Measurements from ENCODE around the gene HCFC2. TPM values are rescaled to one million over a fixed set of nuclear protein-coding genes. Genes with fewer than 3 reads are reported as not detected.
A peak's percentile ranks its signal among the peaks of the same experiment; 100 is the strongest.

HCFC2 gene
- total and polyA plus RNA-seq, 9 of the 15 experiments (the other 6 are each of a cell fraction or from before 2014, with no cell fraction given) = 1.2 to 6.5 (median 3.8) TPM

GRCh38 chr12:104057771-104058197 lies 6.5 kb upstream of the HCFC2 start (continued):
- TF ChIP-seq ZNF280B (CRISPR knock-in tag; IDR thresholded peaks at IDR 0.05) = no peak

- no peak overlapping the region for H2AFZ ChIP-seq (ENCODE audit: low read depth, low read length)
- BruUV-seq (replicated peaks) = no TSS peak
- no peak overlapping the region for H3K9ac ChIP-seq (ENCODE audit: insufficient read depth in 1 of 2, low read depth in 2 of 2, low read length in 2 of 2)
- H3K36me3 ChIP-seq (ENCODE audit: control insufficient read depth, insufficient read depth, low read length) = no peaks in the 10 kb centered on the region
- H3K9me3 ChIP-seq (replicated peaks; ENCODE audit: control insufficient read depth, insufficient read depth, low read depth, low read length) = no peaks in the 10 kb centered on the region; the same call in 1 of the 2 replicates
- ATAC-seq = no peak
- H3K27ac ChIP-seq (ENCODE audit: extremely low read depth, low read depth, low read length) = no peak overlapping the region
- 36% methylated on average over 4 of the region's 4 CpGs for WGBS (ENCODE audit: insufficient coverage, low coverage, missing lambda C conversion rate)
- intact Hi-C loops (cut with micrococcal nuclease) = loop anchor here (5.0 to 10.0 kb wide), 2 partner anchors 177 to 296 kb away; no protein-coding TSS in a partner anchor
- no peaks in the 10 kb centered on the region for H4K20me1 ChIP-seq (replicated peaks; ENCODE audit: control insufficient read depth, insufficient read depth, low read length)
- peaks cover 11 to 21% of the 10 kb centered on the region in 2 experiments; a peak in 4 of 5 replicates for H3K27me3 ChIP-seq (ENCODE audit: control insufficient read depth in 2 of 2, insufficient read depth in 2 of 2, low read length in 2 of 2)
- DNase-seq (ENCODE audit: extremely low read depth in 1 of 4, low spot score in 3 of 4) = no peak
- peaks cover 2 to 3% of the 10 kb centered on the region in 2 experiments; a peak in 3 of 5 replicates for H3K4me1 ChIP-seq (replicated peaks in 1 of 2; ENCODE audit: control insufficient read depth in 2 of 2, insufficient read depth in 2 of 2, low read length in 2 of 2)
- H3K4me3 ChIP-seq = no peak overlapping the region
- no peak for TF ChIP-seq RAD21 (CRISPR knock-in tag; conservative IDR thresholded peaks at IDR 0.05 in 1 of 2, IDR thresholded peaks at IDR 0.05 in 1 of 2)
- no peak for TF ChIP-seq ZNF384 (IDR thresholded peaks at IDR 0.05; ENCODE audit: low read depth, low read length)
- no peak for TF ChIP-seq CBX2 (IDR thresholded peaks at IDR 0.05; ENCODE audit: insufficient read depth, low read length, poor library complexity, severe bottlenecking)
- TF ChIP-seq ZC3H8 (IDR thresholded peaks at IDR 0.05) = no peak
- no peak for TF ChIP-seq OTX1 (CRISPR knock-in tag; IDR thresholded peaks at IDR 0.05)
- 0 out of 2 replicates have a peak, but pooled peaks have one; percentile 9 for TF ChIP-seq TFE3 (CRISPR knock-in tag; IDR thresholded peaks at IDR 0.05)
- H3K9me1 ChIP-seq (ENCODE audit: control insufficient read depth, insufficient read depth, low read length) = no peaks in the 10 kb centered on the region
- POLR2A ChIA-PET = interaction anchor here (1.0 to 1.9 kb wide), 2 partner anchors 9 to 16 kb away, joined by 3 to 5 read pairs; no protein-coding TSS in a partner anchor
- in situ Hi-C loops (cut with MboI) = no loop called here
- CTCF ChIA-PET (ENCODE audit: low intra/inter-chr PET ratio) = no interaction called here
- no peaks in the 10 kb centered on the region for H3K79me2 ChIP-seq (ENCODE audit: control insufficient read depth, insufficient read depth, low read length)
- no peak for FAIRE-seq
- H3K4me2 ChIP-seq (ENCODE audit: insufficient read depth, low read length) = no peak overlapping the region
Observed at GRCh38 chr12:104058802-104059201, 5.5 kb upstream of the HCFC2 start.
